ENCODE data around the gene CD19.

DNA sequence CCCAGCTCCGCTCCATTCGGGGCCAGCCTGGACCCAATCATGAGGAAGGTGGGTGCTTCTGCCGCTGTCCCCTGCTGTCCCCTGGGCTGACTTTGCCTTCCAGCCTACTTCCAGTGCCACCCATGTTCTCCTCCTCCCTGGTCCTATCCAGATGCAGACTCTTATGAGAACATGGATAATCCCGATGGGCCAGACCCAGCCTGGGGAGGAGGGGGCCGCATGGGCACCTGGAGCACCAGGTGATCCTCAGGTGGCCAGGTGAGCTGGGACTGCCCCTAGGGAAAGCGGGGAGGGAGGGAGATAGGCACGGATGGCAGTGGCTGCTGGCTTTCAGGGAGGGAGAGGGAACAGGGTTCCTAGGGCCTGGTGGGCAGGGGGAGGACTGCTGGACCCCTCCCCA, 7.0 kb downstream of the CD19 start:
- TF ChIP-seq, protein P1, sequence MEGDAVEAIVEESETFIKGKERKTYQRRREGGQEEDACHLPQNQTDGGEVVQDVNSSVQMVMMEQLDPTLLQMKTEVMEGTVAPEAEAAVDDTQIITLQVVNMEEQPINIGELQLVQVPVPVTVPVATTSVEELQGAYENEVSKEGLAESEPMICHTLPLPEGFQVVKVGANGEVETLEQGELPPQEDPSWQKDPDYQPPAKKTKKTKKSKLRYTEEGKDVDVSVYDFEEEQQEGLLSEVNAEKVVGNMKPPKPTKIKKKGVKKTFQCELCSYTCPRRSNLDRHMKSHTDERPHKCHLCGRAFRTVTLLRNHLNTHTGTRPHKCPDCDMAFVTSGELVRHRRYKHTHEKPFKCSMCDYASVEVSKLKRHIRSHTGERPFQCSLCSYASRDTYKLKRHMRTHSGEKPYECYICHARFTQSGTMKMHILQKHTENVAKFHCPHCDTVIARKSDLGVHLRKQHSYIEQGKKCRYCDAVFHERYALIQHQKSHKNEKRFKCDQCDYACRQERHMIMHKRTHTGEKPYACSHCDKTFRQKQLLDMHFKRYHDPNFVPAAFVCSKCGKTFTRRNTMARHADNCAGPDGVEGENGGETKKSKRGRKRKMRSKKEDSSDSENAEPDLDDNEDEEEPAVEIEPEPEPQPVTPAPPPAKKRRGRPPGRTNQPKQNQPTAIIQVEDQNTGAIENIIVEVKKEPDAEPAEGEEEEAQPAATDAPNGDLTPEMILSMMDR (IDR thresholded peaks at IDR 0.05): no peak
- no peak for TF ChIP-seq POLR2A (IDR thresholded peaks at IDR 0.05)
